Caco-2 (cell line): ENCODE measurements around the gene CDCA7L. TPM values are rescaled to one million over a fixed set of nuclear protein-coding genes. Genes with fewer than 3 reads are reported as not detected.

Experiments
- BruUV-seq: library from RNA; stranded (reverse); fragments of 400-500 nt; replicated peaks from 2 replicates; lab custom pipeline; 2021; lab: Mats Ljungman, UMichigan
- CTCF ChIA-PET: fragments of 300-600 bp; sonication (Branson Sonifier 250); formaldehyde crosslinking; loops from one replicate; lab custom pipeline; 2022; ENCODE audit warnings: antibody characterized with exemption; lab: Charles Lee
- POLR2A ChIA-PET: fragments of 300-600 bp; sonication (Branson Sonifier 250); formaldehyde crosslinking; loops from one replicate; lab custom pipeline; 2022; ENCODE audit warnings: antibody characterized with exemption; lab: Charles Lee
- DNase-seq, 2 experiments: peaks; one replicate each; pipeline versions ENCODE4 v3.0.0 to v3.0.0-alpha.2; 2020 to 2022
- H3K27me3 ChIP-seq: replicated peaks from 2 replicates; pipeline ENCODE4 v1.6.0; 2011; ENCODE audit warnings: low read length; ENCODE audit not compliant: control insufficient read depth, insufficient read depth
- H3K36me3 ChIP-seq: 2 replicates; pipeline ENCODE4 v1.5.1; 2011; ENCODE audit warnings: low read length; ENCODE audit not compliant: control insufficient read depth, insufficient read depth
- H3K4me1 ChIP-seq: fragments of 250-450 bp; sonication (Bioruptor Pico); 2 replicates; pipeline ENCODE4 v1.5.1; 2020; ENCODE audit warnings: mild to moderate bottlenecking
- H3K4me3 ChIP-seq: 2 replicates; pipeline ENCODE4 v1.5.1; 2011; ENCODE audit warnings: low read depth, mild to moderate bottlenecking, control low read depth, low read length
- H3K9me3 ChIP-seq: fragments of 250-450 bp; sonication (Bioruptor Pico); 2 replicates; pipeline ENCODE4 v1.5.1; 2020; ENCODE audit warnings: mild to moderate bottlenecking, moderate library complexity
- H3K27ac Mint-ChIP-seq: one replicate; pipeline ENCODE4 v1.8.0; 2022; ENCODE audit warnings: mixed read lengths; ENCODE audit not compliant: unreplicated experiment
- H3K27me3 Mint-ChIP-seq: one replicate; pipeline ENCODE4 v1.8.0; 2022; ENCODE audit warnings: mixed read lengths; ENCODE audit not compliant: insufficient read depth, unreplicated experiment
- H3K36me3 Mint-ChIP-seq: one replicate; pipeline ENCODE4 v1.8.0; 2022; ENCODE audit warnings: mild to moderate bottlenecking, mixed read lengths; ENCODE audit not compliant: insufficient read depth, unreplicated experiment
- H3K4me1 Mint-ChIP-seq: one replicate; pipeline ENCODE4 v1.8.0; 2022; ENCODE audit warnings: low read depth, mixed read lengths; ENCODE audit not compliant: unreplicated experiment
- H3K4me3 Mint-ChIP-seq: one replicate; pipeline ENCODE4 v1.8.0; 2022; ENCODE audit warnings: mild to moderate bottlenecking, moderate library complexity, mixed read lengths; ENCODE audit not compliant: unreplicated experiment
- H3K9me3 Mint-ChIP-seq: one replicate; pipeline ENCODE4 v1.8.0; 2022; ENCODE audit warnings: mixed read lengths; ENCODE audit not compliant: unreplicated experiment
- CTCF ChIP-seq, 2 experiments: fragments of 200-600 bp in 1 of 2; IDR thresholded peaks; 1 replicate in 1 of 2; 2 replicates in 1 of 2; pipeline versions ENCODE4 v1.5.1 to v1.8.0; 2011 to 2022; ENCODE audit warnings: antibody characterized with exemption in 1 of 2, control low read depth in 1 of 2, inconsistent platforms in 1 of 2, low read depth in 1 of 2, low read length in 1 of 2, mild to moderate bottlenecking in 1 of 2, moderate library complexity in 1 of 2; ENCODE audit not compliant: insufficient read depth in 1 of 2, severe bottlenecking in 1 of 2, unreplicated experiment in 1 of 2
- intact Hi-C: fragments of 100-400 bp; cut with micrococcal nuclease; formaldehyde crosslinking; loops from one replicate; pipeline ENCODE4 v1.10.0; 2022; ENCODE audit not compliant: unreplicated experiment
- total RNA-seq: library from RNA; stranded (reverse); gene quantifications from 2 replicates; pipeline ENCODE4 v1.2.3, GENCODE V29; 2022

The CDCA7L gene
- total RNA-seq, 1 experiment from 2014 or later = 19.1 TPM

- H3K4me3 Mint-ChIP-seq = no peak overlapping the region
- no peak overlapping the region for H3K27ac Mint-ChIP-seq
- Histone ChIP-seq H3K4me3 (no peak overlapping the region), H3K4me1 (peaks cover 5% of the 10 kb centered on the region; the same call in 1 of the 2 replicates), H3K27me3 (no peaks in the 10 kb centered on the region; the same call in 1 of the 2 replicates), H3K9me3 (no peaks in the 10 kb centered on the region), H3K36me3 (no peaks in the 10 kb centered on the region)
- POLR2A ChIA-PET = interaction anchor here (0.6 kb wide), 1 partner anchor 14 kb away, joined by 3 read pairs; no protein-coding TSS in a partner anchor
- H3K9me3 Mint-ChIP-seq = no peaks in the 10 kb centered on the region
- intact Hi-C loops = no loop called here
- CTCF ChIA-PET = no interaction called here
- TF ChIP-seq CTCF (IDR thresholded peaks at IDR 0.05; ENCODE audit: insufficient read depth in 1 of 2, low read depth in 1 of 2, low read length in 1 of 2, severe bottlenecking in 1 of 2, unreplicated experiment in 1 of 2) = no peak
- peaks cover 18% of the 10 kb centered on the region for H3K27me3 Mint-ChIP-seq
- no peaks in the 10 kb centered on the region for H3K36me3 Mint-ChIP-seq
- DNase-seq = no peak
- BruUV-seq = no TSS peak
- H3K4me1 Mint-ChIP-seq = no peaks in the 10 kb centered on the region
These were observed 17.0 kb upstream of the CDCA7L start for GRCh38 chr7:21962677-21963076.

GRCh38 chr7:21960922-21961321 is 15.2 kb upstream of the CDCA7L start:
- no peaks in the 10 kb centered on the region for H3K36me3 Mint-ChIP-seq
- Histone ChIP-seq H3K9me3 (no peaks in the 10 kb centered on the region), H3K36me3 (no peaks in the 10 kb centered on the region), H3K4me3 (no peak overlapping the region), H3K4me1 (peaks cover 5% of the 10 kb centered on the region; the same call in 1 of the 2 replicates), H3K27me3 (no peaks in the 10 kb centered on the region; the same call in 1 of the 2 replicates)
- no peak overlapping the region for H3K4me3 Mint-ChIP-seq
- no TSS peak for BruUV-seq
- CTCF ChIA-PET = interaction anchor here (0.6 kb wide), 1 partner anchor 362 kb away, joined by 3 read pairs; no protein-coding TSS in a partner anchor
- TF ChIP-seq CTCF (IDR thresholded peaks at IDR 0.05; ENCODE audit: insufficient read depth in 1 of 2, low read depth in 1 of 2, low read length in 1 of 2, severe bottlenecking in 1 of 2, unreplicated experiment in 1 of 2) = no peak
- no peaks in the 10 kb centered on the region for H3K9me3 Mint-ChIP-seq
- no peak for DNase-seq
- POLR2A ChIA-PET = no interaction called here
- intact Hi-C loops = no loop called here
- H3K27ac Mint-ChIP-seq = no peak overlapping the region
- H3K27me3 Mint-ChIP-seq = peaks cover 18% of the 10 kb centered on the region
- no peaks in the 10 kb centered on the region for H3K4me1 Mint-ChIP-seq

GRCh38 chr7:21959387-21959776 is 13.7 kb upstream of the CDCA7L start:
- Mint-ChIP-seq H3K4me3 (no peak overlapping the region), H3K27me3 (peaks cover 18% of the 10 kb centered on the region), H3K36me3 (no peaks in the 10 kb centered on the region), H3K9me3 (no peaks in the 10 kb centered on the region), H3K4me1 (no peaks in the 10 kb centered on the region), H3K27ac (no peak overlapping the region)
- H3K27me3 ChIP-seq = no peaks in the 10 kb centered on the region
- peaks cover 5% of the 10 kb centered on the region; the same call in 1 of the 2 replicates for H3K4me1 ChIP-seq
- no peak overlapping the region for H3K4me3 ChIP-seq
- H3K9me3 ChIP-seq = no peaks in the 10 kb centered on the region
- no peak for TF ChIP-seq CTCF (IDR thresholded peaks at IDR 0.05; ENCODE audit: insufficient read depth in 1 of 2, low read depth in 1 of 2, low read length in 1 of 2, severe bottlenecking in 1 of 2, unreplicated experiment in 1 of 2)
- intact Hi-C loops = no loop called here
- POLR2A ChIA-PET = no interaction called here
- BruUV-seq = no TSS peak
- H3K36me3 ChIP-seq = no peaks in the 10 kb centered on the region
- CTCF ChIA-PET = no interaction called here
- no peak for DNase-seq
